Right ventricle myocardium inferior (tissue), 1 donor: Measurements from ENCODE around the gene C2CD2L. TPM values are rescaled to one million over a fixed set of nuclear protein-coding genes. Genes with fewer than 3 reads are reported as not detected.
A peak's percentile ranks its signal among the peaks of the same experiment; 100 is the strongest.

ENCODE experiments used
- ATAC-seq: fragments of 200-7000 bp; cut with Tn5 transposase; one replicate; pipeline ENCODE4 v1.9.1; 2020; ENCODE audit warnings: mild to moderate bottlenecking, moderate library complexity
- DNase-seq: peaks from one replicate; pipeline ENCODE4 v3.0.0; 2021; ENCODE audit errors: missing footprints
- intact Hi-C: fragments of 100-400 bp; cut with DNase I; formaldehyde crosslinking; loops from one replicate; pipeline ENCODE4 v1.11.0; 2022
- total RNA-seq: library from RNA; stranded (reverse); fragmentation: NEBNext Ultra II Directional; extraction: Animal tissue kit (Norgen Biotek cat#: 25700); gene quantifications from one replicate; pipeline ENCODE4 v1.2.1, GENCODE V29; 2021
- donor health status: DM: no; HTN: yes; CAD: no; lungs with severe emphysema.

The C2CD2L gene
- total RNA-seq, 1 donor from 2014 or later = 11.8 TPM

DNA sequence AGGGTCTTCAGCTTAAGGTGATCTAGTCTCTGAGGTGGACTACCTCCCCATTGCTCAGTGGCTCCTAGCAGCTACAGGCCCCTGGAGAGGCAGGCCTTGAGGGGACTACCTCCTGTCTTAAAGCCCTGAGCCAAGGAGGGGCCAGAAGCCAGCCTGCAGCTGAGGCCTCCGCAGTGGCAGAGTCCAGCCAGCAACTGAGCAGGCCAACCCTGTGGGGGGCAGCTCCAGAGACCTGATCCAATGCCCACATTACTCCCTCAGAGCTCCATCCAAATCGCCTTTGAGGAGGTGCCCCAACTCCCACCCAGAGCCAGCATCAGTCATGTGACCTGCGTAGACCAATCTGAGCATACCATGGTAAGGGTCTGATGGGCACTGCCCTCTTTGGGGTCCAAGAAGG is 2.7 kb downstream of the C2CD2L start:
- intact Hi-C loops = loop anchor here (5.0 kb wide), 2 partner anchors 87 to 212 kb away; no protein-coding TSS in a partner anchor
- no peak for ATAC-seq
- no peak for DNase-seq

- ATAC-seq = no peak
- intact Hi-C loops = no loop called here
These were observed 3.3 kb downstream of the C2CD2L start for GRCh38 chr11:119110439-119110838.

GRCh38 chr11:119111361-119111925 is 4.3 kb downstream of the C2CD2L start:
- ATAC-seq = no peak
- DNase-seq = no peak
- intact Hi-C loops = no loop called here

More at GRCh38 chr11:119110439-119110838, 3.3 kb downstream of the C2CD2L start:
- no peak for DNase-seq

- intact Hi-C loops = no loop called here
- ATAC-seq = no peak
These were observed 5.3 kb downstream of the C2CD2L start for GRCh38 chr11:119112314-119113020.

DNA sequence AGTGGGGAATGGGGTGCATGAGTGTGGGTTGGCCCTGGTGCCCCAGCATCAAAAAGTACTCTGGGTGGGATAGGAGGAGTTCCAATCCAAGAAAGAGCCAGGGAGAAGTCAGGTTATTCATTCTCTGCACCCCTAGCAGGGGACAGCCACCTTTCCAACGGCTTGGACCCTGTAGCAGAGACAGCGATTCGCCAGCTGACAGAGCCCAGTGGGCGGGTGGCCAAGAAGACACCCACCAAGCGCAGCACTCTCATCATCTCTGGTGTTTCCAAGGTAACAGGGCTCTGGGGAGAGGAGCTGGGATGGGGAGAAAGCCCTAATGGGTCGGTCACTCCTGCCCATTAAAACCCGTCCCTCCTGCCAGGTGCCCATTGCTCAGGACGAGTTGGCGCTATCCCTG is 6.6 kb downstream of the C2CD2L start:
- DNase-seq (peak; percentile 39), ATAC-seq (no peak)
- intact Hi-C loops = no loop called here

More at GRCh38 chr11:119112314-119113020, 5.3 kb downstream of the C2CD2L start:
- DNase-seq = peak; percentile 53

- ATAC-seq = no peak
- intact Hi-C loops = no loop called here
- peak; percentile 37 for DNase-seq
These were observed 7.2 kb downstream of the C2CD2L start for GRCh38 chr11:119114351-119114750.

DNA sequence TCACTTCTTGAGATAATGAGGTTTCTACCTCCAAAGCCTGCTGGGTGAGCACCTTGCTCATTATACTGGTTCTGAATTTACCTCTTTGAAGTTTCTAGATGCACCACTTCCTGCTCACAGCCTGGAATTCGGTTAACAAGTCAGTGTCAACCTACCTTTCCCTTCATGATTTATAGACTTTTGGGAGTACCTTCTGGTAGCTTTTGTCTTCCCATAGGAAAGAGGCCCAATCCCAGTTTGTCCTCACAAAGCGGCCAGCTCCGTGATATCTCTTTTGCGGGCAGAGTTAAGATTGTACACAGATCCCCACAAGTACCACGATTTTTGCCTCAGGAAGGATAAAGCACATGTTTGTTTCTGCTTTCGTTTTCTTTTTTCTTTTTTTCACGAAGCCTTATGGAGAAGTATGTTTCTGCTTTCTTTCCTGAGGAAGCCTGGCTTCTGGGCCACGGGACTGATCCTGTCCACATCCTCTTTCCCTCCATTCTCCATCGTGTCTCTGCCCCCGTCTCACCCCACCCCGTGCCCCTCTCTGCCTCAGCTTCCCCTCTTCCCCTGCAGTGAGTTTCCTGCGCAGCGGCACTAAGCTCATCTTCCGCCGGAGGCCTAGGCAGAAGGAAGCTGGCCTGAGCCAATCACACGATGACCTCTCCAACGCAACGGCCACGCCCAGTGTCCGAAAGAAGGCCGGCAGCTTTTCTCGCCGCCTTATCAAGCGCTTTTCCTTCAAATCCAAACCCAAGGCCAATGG is 8.5 kb downstream of the C2CD2L start:
- intact Hi-C loops = no loop called here
- DNase-seq (peak; percentile 87), ATAC-seq (peak; percentile 55)

GRCh38 chr11:119116235-119116594 is 9.1 kb downstream of the C2CD2L start:
- no peak for ATAC-seq
- DNase-seq = no peak
- intact Hi-C loops = no loop called here

GRCh38 chr11:119116601-119117000 is 9.5 kb downstream of the C2CD2L start:
- intact Hi-C loops = no loop called here
- ATAC-seq = no peak
- peak; percentile 21 for DNase-seq

DNA sequence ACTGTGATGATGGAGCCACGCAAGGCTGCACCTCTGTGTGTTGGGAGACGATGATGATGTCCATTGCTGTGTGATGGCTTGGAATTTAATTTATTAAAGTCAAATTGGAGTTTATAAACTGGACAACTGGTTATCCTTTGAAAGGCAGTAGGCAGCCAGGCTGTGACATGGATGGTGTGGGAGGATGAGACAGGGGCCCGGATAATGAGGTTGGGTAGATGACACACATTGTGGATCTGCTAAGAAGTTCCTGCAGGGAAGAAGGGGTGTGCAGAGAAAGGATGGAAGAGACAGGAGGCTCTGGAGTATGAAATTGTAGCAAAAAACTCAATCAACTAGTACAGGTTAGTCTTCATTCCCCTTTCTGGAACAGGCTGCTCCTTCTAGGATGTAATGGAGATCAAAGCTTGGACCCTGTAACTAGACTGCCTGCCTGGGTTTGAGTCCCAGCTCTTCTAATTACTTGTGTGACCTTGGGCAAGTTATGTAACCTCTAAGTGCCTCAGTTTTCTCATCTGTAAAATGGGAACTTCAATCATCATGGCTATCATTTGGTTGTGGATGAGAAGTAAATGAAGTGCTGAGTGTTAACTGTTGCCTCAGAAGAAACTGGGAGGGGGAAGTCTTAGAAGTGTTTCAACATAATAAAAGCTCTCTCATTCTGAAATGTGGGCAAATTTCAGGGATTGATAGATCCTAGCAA is 10.0 kb downstream of the C2CD2L start:
- intact Hi-C loops = no loop called here
- DNase-seq (no peak), ATAC-seq (no peak)

DNA sequence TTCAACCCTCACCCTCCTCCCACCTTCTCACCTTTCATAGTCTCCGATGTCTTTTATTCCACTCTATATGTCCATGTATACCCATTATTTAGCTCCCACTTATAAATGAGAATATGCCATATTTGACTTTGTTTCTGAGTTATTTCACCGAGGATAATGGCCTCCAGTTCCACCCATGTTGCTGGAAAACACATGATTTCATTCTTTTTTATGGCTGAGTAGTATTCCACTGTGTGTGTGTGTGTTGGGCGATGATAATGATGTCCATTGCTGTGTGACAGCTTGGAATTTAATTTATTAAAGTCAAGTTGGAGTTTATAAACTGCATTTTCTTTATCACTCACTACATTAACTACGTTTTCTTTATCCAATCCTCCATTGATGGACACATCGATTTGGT is 11.1 kb downstream of the C2CD2L start:
- intact Hi-C loops = no loop called here
- no peak for ATAC-seq

DNA sequence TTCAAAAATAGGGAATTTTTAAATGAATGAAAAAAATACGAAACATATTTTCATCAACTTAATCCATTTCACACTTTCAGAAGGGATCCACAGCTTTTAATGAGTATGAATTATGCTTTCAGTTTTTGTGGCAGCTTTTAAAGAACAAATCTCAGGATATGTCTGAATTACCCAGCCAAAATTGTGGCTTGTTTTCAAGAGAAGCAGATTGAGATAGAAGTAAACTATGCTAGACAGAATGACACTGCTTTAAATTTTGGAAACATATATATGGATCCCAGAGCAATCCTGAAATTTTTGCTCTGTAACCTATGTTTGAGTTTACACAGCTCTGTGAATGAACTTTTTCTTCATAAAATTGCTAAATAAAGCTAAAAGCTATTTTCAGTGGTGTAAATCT is 11.8 kb downstream of the C2CD2L start:
- DNase-seq (no peak), ATAC-seq (no peak)
- intact Hi-C loops = no loop called here

More for the DNA sequence above, 11.1 kb downstream of the C2CD2L start:
- no peak for DNase-seq

DNA sequence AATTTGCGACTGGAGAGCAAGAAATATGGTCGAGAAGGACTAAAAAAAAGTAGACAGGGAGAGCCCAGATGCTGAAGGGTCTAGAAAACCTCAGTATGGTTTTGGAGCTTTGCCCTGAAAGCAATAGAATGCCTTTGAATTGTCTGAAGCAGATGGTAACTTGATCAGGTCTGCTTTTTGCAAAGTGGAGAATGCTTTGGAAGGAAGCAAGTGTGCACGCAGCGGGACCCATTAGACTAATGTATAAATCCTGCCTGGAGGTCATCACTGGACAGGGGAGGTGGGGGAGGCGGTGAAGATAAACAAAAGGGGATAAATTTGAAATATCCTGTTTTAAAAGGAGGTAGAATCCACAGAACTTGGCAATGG is 13.5 kb downstream of the C2CD2L start:
- DNase-seq (peak; percentile 13), ATAC-seq (no peak)
- intact Hi-C loops = loop anchor here (2.0 kb wide), 1 partner anchor 14 kb away; the partner anchor contains the start of gene C2CD2L

GRCh38 chr11:119121008-119121810 is 14.1 kb downstream of the C2CD2L start, which contains the start of gene HINFP:
Gene HINFP, plus strand, starts transcription at chr11:119121580. Its CDS starts 5,365 bp downstream, at chr11:119126945.
- DNase-seq (peak; percentile 100), ATAC-seq (peak; percentile 100)
- intact Hi-C loops = loop anchor here (2.0 kb wide), 1 partner anchor 14 kb away; the partner anchor contains the start of gene C2CD2L

- no peak for DNase-seq
- intact Hi-C loops = loop anchor here (2.0 kb wide), 1 partner anchor 15 kb away; the partner anchor contains the start of gene C2CD2L
- ATAC-seq = no peak
These were observed 14.6 kb downstream of the C2CD2L start for GRCh38 chr11:119121811-119122124.

- no peak for ATAC-seq
- intact Hi-C loops = no loop called here
- no peak for DNase-seq
These were observed 18.7 kb downstream of the C2CD2L start for GRCh38 chr11:119125821-119126220.

DNA sequence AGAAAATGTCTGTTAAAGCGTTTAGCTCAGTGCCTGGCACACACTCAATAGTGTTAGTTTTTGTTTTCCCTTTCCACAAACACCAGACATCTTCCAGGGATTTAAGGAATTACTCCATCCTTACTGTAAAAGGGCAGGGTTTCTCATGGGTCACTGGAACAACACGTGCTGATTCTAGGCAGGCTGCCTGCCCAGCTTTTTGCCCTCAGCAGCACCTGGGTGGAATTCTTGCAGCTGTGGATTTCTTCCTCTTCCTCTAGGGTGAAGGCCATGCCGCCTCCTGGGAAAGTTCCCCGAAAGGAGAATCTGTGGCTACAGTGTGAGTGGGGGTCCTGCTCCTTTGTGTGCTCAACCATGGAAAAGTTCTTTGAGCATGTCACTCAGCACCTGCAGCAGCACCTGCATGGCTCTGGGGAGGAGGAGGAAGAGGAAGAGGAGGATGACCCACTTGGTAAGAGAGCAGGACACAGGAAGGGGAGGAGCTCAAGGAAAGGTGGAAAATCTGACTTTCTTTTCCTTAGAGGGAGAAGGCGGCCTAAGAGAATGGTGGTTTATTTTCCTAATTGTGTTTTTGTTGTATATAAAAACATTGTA is 19.6 kb downstream of the C2CD2L start:
- no peak for DNase-seq
- no peak for ATAC-seq
- intact Hi-C loops = no loop called here

DNA sequence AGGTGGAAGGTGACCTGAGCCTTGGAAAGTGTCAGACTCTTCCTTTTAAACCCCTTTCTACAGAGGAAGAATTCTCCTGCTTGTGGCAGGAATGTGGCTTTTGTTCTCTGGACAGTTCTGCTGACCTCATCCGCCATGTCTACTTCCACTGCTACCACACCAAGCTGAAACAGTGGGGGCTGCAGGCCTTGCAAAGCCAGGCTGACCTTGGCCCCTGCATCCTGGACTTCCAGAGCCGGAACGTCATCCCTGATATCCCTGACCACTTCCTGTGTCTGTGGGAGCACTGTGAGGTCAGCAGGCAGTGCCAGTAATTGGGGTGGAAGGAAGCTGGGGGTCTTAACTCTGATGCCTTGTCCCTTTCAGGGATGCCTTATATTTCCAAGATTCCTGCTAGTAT is 23.5 kb downstream of the C2CD2L start:
- no peak for DNase-seq
- no peak for ATAC-seq
- intact Hi-C loops = no loop called here
